Fibroblast of lung (primary cell): Measurements from ENCODE around the gene VPS35L. TPM values are rescaled to one million over a fixed set of nuclear protein-coding genes. Genes with fewer than 3 reads are reported as not detected.
A peak's percentile ranks its signal among the peaks of the same experiment; 100 is the strongest.

Experiments
- DNase-seq, 2 donors: peaks; one replicate each; pipeline versions ENCODE4 v3.0.0 to v3.0.0-alpha.2; 2010; ENCODE audit warnings: low read depth in 2 of 2
- H2AFZ ChIP-seq: 2 replicates; pipeline ENCODE4 v1.5.1; 2012; ENCODE audit warnings: low read length, control low read depth, inconsistent platforms
- H3K27ac ChIP-seq: 2 replicates; pipeline ENCODE4 v1.5.1; 2011; ENCODE audit warnings: low read length, control low read depth; ENCODE audit not compliant: insufficient read depth
- H3K27me3 ChIP-seq: 2 replicates; pipeline ENCODE4 v1.5.1; 2011; ENCODE audit warnings: mild to moderate bottlenecking, low read length; ENCODE audit not compliant: control insufficient read depth, insufficient read depth
- H3K36me3 ChIP-seq: 2 replicates; pipeline ENCODE4 v1.5.1; 2011; ENCODE audit warnings: low read length; ENCODE audit not compliant: control insufficient read depth, insufficient read depth
- H3K4me1 ChIP-seq: 2 replicates; pipeline ENCODE4 v1.5.1; 2011; ENCODE audit warnings: low read length; ENCODE audit not compliant: control insufficient read depth, insufficient read depth; ENCODE audit errors: extremely low read depth
- H3K4me2 ChIP-seq: 2 replicates; pipeline ENCODE4 v1.5.1; 2011; ENCODE audit warnings: low read length, control low read depth; ENCODE audit not compliant: insufficient read depth; ENCODE audit errors: extremely low read depth
- H3K4me3 ChIP-seq, 4 experiments: fragments of 200-600 bp in 1 of 4; sonication (generic) in 1 of 4; replicated peaks in 1 of 4; 2 replicates each; pipeline ENCODE4 v1.5.1; 2011 to 2016; ENCODE audit warnings: low read length in 4 of 4, low read depth in 3 of 4, mild to moderate bottlenecking in 3 of 4, control low read depth in 2 of 4, inconsistent platforms in 1 of 4, mixed read lengths in 1 of 4; ENCODE audit not compliant: insufficient read depth in 1 of 4; ENCODE audit errors: control extremely low read depth in 1 of 4
- H3K79me2 ChIP-seq: 2 replicates; pipeline ENCODE4 v1.5.1; 2012; ENCODE audit warnings: mild to moderate bottlenecking, low read length, inconsistent platforms; ENCODE audit not compliant: control insufficient read depth, insufficient read depth
- H3K9ac ChIP-seq: 2 replicates; pipeline ENCODE4 v1.5.1; 2011; ENCODE audit warnings: mild to moderate bottlenecking, low read length, control low read depth; ENCODE audit not compliant: insufficient read depth
- H3K9me3 ChIP-seq: 2 replicates; pipeline ENCODE4 v1.5.1; 2012; ENCODE audit warnings: low read depth, low read length; ENCODE audit not compliant: control insufficient read depth, insufficient read depth
- H4K20me1 ChIP-seq: 2 replicates; pipeline ENCODE4 v1.5.1; 2011; ENCODE audit warnings: low read length; ENCODE audit not compliant: control insufficient read depth, insufficient read depth; ENCODE audit errors: extremely low read depth
- CTCF ChIP-seq, 2 donors: IDR thresholded peaks in 1 of 2; conservative IDR thresholded peaks in 1 of 2; 1 replicate in 1 of 2; 2 replicates in 1 of 2; pipeline ENCODE4 v1.5.1; 2011 to 2012; ENCODE audit warnings: low read length in 2 of 2, control low read depth in 1 of 2, inconsistent platforms in 1 of 2, low read depth in 1 of 2, mild to moderate bottlenecking in 1 of 2
- EZH2 ChIP-seq: IDR thresholded peaks from 2 replicates; pipeline ENCODE4 v1.5.1; 2012; ENCODE audit warnings: low read length, control low read depth, mild to moderate bottlenecking; ENCODE audit errors: missing control alignments
- polyA plus RNA-seq, 2 donors: library from polyadenylated mRNA; depleted of rRNA in 1 of 2; stranded (reverse) in 1 of 2; unstranded in 1 of 2; fragments of >200 nt; gene quantifications; 2 replicates each; pipeline ENCODE4 v1.2.1, GENCODE V29; 2011 to 2012; ENCODE audit warnings: missing spikeins in 1 of 2
- total RNA-seq: library from RNA; depleted of rRNA; stranded (reverse); fragments of >200 nt; gene quantifications from 2 replicates; pipeline ENCODE4 v1.2.1, GENCODE V29; 2014

VPS35L gene
- total and polyA plus RNA-seq, 2 donors (not counting 1 experiment from before 2014, with no cell fraction given): 46.7 to 54.7 TPM

GRCh38 chr16:19523184-19523558 lies 32.3 kb upstream of the VPS35L start:
- H3K9ac ChIP-seq: no peak overlapping the region
- H3K27me3 ChIP-seq: no peaks in the 10 kb centered on the region
- no peak overlapping the region for H2AFZ ChIP-seq
- H3K9me3 ChIP-seq: no peaks in the 10 kb centered on the region
- no peaks in the 10 kb centered on the region for H4K20me1 ChIP-seq
- no peak overlapping the region for H3K4me2 ChIP-seq
- peaks cover 34% of the 10 kb centered on the region for H3K79me2 ChIP-seq
- no peak for TF ChIP-seq CTCF (conservative IDR thresholded peaks at IDR 0.05 in 1 of 2, IDR thresholded peaks at IDR 0.05 in 1 of 2; ENCODE audit: low read depth in 1 of 2, low read length in 2 of 2)
- no peak for TF ChIP-seq EZH2
- H3K4me3 ChIP-seq: no peak overlapping the region
- H3K4me1 ChIP-seq: peaks cover 4% of the 10 kb centered on the region
- no peak for DNase-seq
- no peak overlapping the region for H3K27ac ChIP-seq
- H3K36me3 ChIP-seq: no peaks in the 10 kb centered on the region

DNA sequence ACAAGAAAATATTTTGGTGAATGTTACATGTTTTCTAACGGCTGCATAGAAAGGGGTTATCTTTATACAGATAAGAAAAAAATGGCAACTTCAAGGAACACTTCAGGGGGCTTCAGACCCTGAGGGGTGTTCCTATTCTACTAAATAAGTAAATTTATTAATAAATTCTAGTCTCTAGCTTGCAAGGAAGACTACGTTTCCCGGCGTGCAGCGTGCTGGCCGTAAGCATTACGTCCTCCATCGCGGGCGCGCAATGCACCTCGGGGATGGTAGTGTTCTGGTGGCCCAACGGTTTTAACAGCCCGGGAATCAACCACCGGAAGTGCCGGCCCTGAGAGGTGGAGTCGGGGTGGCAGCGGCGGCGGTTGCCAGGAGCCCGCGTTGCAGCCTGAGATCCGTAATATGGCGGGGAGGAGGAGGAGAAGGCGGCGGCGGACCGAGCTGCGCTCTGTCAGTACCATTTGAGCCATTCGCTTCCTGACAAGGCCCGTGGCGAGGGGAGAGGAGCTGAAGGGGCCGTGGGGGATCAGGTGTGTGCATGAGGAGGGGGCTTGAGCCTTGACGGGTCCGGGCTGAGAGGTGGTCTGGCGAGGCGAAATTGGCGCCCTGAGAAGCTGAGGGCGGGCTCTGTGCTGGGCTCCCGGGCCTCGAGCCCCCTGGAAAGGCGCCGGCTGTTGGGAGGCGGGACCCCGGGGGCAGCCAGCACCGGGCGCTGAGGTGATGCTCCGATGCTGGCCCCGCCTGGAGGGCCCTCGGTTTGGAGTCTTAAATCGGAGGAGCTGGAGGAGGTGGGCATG lies 31.7 kb upstream of the VPS35L start, which contains the start of gene CCP110:
Gene CCP110, plus strand, starts transcription at position 384 of the 797 bp plus-strand sequence. CDS start 3,940 bp downstream, outside the sequence.
- H2AFZ ChIP-seq: peak within 1 kb of the TSS; percentile 97
- TF ChIP-seq EZH2: no peak
- no peak for TF ChIP-seq CTCF (conservative IDR thresholded peaks at IDR 0.05 in 1 of 2, IDR thresholded peaks at IDR 0.05 in 1 of 2; ENCODE audit: low read depth in 1 of 2, low read length in 2 of 2)
- H3K27me3 ChIP-seq: no peaks in the 10 kb centered on the region
- DNase-seq: peak; percentile 96
- H3K9me3 ChIP-seq: no peaks in the 10 kb centered on the region
- H3K36me3 ChIP-seq: peaks cover 3% of the 10 kb centered on the region
- peak within 1 kb of the TSS; percentile 79 for H3K27ac ChIP-seq
- H3K79me2 ChIP-seq: peaks cover 34% of the 10 kb centered on the region
- peak within 1 kb of the TSS; percentile 98 for H3K4me2 ChIP-seq
- H3K9ac ChIP-seq: peak within 1 kb of the TSS; percentile 84
- no peaks in the 10 kb centered on the region for H4K20me1 ChIP-seq
- H3K4me3 ChIP-seq: peak within 1 kb of the TSS; percentile 86 to 98 (median 93)
- peaks cover 4% of the 10 kb centered on the region for H3K4me1 ChIP-seq

GRCh38 chr16:19524356-19524615 lies 31.2 kb upstream of the VPS35L start:
- TF ChIP-seq EZH2: no peak
- no peak for TF ChIP-seq CTCF (conservative IDR thresholded peaks at IDR 0.05 in 1 of 2, IDR thresholded peaks at IDR 0.05 in 1 of 2; ENCODE audit: low read depth in 1 of 2, low read length in 2 of 2)
- DNase-seq: no peak
- Histone ChIP-seq H3K4me1 (peaks cover 4% of the 10 kb centered on the region), H3K9me3 (no peaks in the 10 kb centered on the region), H3K4me3 (peak overlapping the region; percentile 86 to 98 (median 93)), H3K79me2 (peaks cover 34% of the 10 kb centered on the region), H3K36me3 (peaks cover 3% of the 10 kb centered on the region), H3K27ac (peak overlapping the region; percentile 79), H2AFZ (peak overlapping the region; percentile 97), H3K9ac (peak overlapping the region; percentile 84), H3K4me2 (peak overlapping the region; percentile 98), H3K27me3 (no peaks in the 10 kb centered on the region), H4K20me1 (no peaks in the 10 kb centered on the region)
